Activated T-cell treated with anti-CD3 and anti-CD28 coated beads for 1 hour (primary cell): ENCODE results near the gene METTL26.

ENCODE experiments used
- DNase-seq: peaks from one replicate; pipeline ENCODE4 v3.0.0-alpha.2; 2020; ENCODE audit warnings: low read depth

The METTL26 gene

DNA sequence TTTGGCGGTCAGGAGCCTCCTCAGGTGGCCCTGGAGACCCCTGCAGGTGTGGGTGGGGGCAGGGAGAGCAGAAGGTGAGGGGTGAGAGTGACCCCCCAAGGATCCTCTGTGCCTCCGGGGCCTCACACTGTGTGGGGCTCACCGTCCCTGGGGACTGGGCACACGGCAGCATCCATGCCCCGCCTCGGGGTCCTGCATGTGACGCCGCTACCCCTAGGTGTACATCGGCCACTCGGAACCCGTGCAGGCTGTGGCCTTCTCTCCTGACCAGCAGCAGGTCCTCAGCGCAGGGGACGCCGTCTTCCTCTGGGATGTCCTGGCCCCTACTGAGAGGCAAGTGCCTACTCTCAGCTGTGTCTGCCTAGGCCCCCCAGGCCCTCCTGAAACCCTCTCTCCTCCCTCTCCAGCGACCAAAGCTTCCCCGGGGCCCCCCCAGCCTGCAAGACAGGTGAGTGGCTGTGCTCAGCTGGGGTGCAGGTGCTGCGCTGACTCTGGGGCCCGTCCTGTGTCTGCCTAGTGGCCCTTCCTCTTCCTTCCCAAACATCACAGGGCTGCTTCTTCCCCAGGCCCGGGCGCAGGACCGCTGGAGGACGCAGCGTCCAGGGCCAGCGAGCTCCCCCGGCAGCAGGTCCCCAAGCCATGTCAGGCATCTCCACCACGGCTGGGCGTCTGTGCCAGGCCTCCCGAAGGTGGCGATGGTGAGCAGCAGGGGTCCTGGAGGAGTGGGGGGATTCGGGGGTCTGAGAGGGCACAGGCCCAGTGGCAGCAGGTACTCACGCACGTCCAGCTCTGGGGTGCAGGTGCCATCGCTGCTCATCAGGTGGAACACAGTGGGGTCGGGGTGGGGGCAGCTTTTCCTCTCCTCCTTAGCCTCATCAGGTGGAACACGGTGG is 22.8 kb upstream of the METTL26 start:
- DNase-seq: no peak

DNA sequence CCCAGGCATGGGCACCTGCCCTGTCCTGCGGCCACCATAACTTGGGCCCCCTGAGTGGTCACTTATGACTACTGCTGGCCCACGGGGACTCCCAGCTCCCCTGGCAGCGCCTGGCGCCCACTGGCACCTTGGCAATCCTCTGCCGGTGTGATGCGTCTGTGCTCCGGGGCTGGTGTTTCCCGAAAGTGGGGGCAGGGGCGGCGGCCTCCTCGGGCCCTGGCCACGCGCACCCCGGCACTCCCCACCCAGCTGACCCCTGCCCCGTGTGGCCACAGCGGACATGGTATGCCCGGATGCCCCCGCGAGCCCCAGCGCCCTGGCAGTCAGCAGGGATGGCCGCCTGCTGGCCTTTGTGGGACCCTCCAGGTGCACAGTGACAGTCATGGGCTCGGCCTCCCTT is 21.4 kb upstream of the METTL26 start:
- DNase-seq: no peak

DNA sequence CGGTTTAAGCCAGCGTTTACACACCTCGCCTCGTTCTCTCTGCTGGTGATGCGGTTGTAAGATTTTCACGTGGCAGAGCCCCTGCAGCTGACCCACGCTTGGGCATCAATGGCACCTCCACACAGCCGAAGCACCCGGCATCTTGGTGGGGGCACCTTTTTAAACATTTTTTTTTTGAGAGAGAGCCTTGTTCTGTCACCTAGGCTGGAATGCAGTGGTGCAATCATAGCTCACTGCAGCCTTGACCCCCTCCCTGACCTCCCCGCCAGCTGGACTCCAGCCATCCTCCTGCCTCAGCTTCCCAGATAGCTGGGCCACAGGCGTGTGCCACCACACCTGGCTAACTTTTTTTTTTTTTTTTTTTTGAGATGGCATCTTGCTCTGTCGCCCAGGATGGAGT is 17.9 kb upstream of the METTL26 start:
- DNase-seq: no peak

DNA sequence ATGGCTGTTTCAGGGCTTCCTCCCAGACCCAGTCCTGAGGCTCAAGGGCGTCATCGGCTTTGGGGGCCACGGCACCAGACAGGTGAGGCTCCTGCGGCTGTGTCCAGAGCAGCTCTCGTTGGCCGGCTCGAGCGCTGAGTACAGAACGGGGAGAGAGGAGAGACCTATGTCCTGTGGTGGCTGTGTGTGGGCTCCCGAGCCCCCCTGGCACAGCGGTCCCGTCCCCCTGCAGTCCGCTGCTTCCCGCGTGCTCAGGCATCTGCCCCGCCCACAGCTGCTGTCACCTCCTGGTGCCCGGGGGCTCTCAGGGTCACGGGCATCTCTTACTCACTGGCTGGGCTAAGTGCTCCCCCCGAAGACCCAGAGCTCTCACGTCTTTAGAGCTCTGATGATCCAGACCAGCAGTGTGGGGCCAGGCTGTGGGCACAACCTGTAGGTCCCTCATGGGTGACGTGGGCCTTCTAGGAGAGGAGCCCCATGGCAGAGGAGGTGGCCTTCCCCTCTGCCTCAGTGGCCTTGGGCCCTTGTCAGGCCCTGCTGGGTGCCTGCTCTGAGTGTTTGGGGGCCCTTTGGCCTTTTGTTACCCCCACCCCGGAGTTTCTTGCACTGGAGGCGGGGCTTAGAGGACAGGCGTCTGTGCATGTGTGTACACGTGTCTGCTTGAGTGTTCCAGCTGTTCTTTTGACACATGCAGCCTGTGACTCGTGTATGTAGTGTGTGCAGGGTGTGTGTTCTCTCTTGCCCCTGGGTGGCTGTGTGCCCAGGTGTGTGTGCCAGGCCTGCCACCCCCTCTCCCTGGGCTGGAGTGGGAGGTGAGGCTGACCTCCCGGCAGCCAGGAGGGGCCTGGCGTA is 16.6 kb upstream of the METTL26 start:
- DNase-seq: no peak

DNA sequence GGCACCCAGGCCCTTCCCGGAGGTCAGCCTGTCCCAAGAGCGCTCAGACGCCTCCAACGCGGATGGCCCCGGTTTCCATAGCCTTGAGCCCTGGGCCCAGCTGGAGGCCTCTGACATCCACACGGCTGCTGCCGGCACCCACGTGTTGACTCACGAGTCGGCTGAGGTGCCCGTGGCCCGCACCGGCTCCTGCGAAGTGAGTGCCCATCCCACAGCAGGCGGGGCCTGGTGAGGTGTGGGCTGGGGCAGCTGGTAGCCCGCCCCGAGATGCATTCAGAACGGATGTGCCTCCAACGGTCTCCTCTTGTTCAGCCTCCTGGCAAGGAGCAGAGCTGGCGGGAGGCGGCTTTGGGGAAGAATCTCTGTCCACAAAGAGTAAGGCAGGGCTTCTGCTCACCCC is 15.7 kb upstream of the METTL26 start:
- DNase-seq: no peak

DNA sequence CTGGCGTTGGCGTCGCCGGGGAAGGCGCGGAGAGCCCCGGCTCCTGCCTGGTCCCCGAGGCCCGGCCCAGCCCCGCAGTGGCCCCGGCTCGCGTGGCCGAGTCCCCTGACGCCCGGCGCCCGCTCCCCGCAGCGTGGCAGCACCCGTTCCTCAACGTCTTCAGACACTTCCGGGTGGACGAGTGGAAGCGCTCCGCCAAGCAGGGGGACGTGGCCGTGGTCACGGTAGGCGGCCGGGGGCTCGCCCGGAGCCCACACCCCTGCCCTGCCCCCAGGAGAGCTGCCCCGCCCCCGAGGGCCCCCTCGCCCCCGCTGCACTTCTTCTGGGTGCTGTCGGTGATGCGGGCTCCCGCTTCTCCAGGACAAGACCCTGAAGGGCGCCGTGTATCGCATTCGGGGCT is 13.5 kb upstream of the METTL26 start:
- no peak for DNase-seq

DNA sequence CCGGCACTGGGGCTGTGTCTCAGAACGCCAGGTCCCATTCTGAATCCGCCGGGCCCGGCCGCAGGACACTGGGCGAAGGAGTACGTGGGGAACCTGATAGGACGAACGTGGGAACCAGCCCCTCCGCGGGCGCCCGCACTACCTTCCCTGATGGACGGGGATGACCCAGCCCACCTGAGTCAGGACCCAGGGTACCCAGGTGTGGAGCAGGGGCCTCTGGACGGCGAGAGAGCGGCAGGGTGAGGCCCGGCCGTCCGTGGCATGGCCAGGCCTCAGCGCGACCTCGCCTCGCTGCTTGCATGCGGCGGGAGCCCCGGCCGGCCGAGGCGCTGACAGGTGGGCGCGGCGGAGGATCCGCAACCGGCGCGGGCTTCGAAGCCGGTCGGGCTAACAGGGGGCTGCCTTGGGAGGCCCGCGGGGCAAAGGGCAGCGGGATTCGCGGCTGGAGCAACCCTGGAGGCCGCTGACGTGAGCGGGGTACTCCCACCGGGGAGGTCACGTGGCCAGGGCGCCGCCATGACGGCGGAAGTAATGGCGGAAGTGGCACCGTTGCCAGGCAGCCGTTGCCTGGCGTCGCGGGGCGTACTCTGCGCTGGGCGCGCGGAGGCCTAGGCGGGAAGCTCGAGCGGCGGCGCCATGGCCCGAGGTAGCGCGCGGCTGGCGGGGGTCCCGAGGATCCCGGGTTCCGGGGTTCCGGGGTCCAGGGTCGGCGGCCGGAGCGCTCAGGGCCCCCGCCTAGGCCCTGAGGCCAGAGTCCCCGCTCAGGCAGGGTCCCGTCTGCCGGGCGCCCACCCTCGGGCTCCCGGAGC is 12.9 kb upstream of the METTL26 start, which contains the start of gene WDR90:
Gene WDR90, plus strand, starts transcription at position 585 of the 809 bp plus-strand sequence. Its CDS starts 52 bp downstream, at position 637.
- peak; percentile 89 for DNase-seq

DNA sequence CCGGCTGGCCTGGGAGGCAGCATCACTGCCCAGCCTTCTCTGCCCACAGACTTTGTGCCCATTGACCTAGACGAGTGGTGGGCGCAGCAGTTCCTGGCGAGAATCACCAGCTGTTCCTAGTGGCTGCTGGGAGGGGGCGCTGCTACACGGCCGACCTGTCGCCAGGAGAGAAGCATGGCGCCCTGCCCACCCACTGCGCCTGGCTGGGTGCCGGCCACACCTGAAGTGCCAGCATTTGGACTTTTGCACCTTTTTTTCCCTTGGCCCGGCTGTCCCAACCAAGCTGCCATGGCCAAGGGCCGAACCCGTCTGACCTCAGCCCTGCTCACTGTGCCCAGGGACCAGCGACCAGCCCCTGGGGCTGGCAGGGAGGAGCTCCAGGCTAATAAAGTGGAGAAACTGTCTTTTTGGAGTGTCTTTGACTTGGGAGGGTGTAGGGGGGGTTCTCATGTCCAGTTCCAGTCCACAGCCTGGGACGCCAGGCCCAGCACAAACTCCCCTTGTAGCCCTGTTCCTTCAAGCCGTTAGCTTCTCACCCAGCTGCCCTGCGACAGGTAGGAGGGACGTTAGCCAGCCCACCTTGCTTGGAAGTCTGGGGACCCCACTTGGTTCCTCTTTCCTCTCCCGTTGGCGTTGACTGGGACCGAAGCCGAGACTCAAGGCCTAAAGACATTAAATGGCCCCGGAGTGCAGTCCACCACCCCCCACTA is 12.1 kb upstream of the METTL26 start:
- DNase-seq: no peak

DNA sequence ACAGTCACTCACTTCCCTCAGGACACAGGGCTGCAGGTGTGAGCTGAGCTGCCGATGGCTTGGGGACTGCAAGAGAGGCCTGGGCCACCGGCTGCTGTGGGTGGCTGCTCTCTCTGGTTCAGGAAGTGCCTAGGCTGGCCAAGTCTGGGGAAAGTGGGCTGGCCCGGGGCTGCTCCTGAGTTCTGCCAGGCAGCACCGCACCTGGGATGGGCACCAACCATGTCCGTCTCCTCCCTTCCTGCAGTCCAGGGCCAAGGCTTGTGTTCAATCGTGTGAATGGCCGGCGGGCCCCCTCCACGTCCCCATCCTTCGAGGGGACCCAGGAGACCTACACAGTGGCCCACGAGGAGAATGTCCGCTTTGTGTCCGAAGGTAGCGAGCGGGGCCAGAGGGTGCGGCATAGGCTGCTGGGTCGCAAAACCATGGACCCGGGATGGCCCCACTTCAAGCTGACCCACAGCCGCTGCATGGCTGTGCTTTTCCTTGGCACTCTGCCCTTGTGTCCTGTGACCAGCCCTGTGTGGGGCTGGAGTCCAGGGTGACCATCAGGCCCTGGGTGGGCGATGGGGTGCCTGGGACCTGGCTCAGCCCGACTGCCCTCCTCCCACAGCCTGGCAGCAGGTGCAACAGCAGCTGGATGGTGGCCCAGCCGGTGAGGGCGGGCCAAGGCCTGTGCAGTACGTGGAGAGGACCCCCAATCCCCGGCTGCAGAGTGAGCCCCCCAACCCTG is 11.2 kb upstream of the METTL26 start:
- no peak for DNase-seq

DNA sequence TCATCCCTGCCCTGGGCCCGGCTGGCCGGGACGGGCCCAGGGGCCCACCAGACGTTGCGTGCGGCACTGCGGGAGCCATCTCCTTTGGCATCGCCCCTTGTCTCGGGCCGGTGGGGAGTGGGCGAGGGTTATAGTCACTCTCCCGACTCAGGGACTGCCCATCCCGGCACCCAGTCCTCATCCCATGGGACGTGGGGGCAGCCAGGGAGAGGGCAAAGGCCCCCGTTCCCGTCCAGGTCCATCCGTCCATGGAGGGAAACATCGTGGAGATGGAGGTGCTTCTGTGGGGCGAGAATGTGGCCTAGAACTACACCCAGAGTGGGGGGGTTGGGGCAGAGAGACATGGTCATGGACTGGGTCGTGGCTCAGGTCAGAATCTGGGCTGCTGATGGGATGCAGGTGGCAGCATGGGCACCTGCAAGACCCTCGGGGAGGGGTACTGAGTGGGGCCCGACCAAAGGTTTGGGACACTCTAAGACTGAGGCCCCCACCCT is 10.6 kb upstream of the METTL26 start:
- no peak for DNase-seq

DNA sequence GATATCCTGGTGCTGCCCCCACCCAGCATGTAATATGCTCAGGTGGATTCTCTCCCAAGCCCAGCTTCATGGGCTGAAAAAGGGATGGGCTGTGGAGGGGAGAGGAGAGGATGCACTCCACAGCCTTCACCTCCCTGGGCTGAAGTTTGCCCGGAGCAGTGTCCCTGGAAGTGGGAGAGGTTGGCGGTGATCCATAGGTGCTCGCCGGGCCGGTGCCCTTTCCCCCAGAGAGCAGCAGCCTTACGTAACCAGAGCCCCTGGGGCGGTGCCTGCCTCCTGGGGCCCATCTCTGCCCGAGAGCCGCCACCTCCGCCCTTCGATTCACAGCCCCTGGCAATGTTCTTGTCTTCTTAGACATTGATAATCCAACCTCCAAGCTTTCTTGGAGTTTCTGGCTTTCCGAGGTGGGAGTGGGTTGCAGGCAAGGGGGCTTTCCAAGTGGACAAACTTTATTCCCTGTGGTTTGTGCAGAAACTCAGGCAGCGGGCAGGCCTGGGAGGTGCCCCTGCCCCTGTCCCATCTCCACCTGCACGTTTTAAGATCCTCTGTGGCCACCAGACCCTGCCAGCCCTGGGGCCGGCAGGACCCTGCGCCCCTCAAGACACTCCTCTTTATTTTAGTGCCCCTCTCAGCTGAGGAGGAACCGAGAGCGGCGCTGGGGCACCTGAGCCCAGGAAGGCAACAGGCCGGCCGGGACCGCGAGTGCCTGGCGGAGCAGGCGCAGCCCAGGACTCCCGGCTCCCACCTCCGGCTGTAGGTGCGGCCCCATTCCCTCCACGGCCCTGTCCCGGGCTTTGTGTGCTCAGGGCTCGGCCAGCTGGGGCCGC is 10.0 kb upstream of the METTL26 start:
- no peak for DNase-seq

DNA sequence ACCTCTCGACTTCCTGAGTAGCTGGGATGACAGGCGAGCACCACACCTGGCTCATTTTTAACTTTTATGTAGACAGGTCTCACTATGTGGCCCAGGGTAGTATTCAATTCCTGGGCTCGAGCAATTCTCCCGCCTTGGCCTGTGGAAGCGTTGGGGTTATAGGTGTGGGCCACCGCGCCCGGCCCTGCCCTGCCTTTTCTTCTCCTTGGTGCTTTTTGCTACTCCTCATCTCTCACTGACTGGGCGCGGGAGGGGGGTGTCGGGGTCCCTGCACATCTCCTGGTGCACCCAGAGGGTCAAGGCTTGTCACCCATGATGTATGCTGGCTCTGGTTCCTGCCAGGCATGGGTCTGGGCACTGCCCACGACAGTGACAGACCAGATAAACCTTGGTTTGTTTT is 8.5 kb upstream of the METTL26 start:
- DNase-seq: no peak

DNA sequence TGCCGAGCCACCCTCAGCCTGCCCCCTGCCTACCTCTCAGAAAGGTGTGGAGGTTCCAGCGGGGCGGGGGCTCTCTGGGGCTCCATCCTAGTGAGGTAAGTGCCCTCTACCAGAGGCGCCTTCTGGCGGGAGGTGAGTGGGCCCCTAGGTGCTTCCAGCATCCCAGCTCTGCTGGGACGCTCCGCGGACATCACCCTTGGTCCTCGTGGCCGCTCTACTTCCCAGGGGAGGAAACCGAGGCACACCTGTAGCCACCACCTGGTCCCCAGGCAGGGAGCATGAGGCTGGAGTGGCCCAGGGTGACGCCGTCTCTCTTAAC is 6.9 kb upstream of the METTL26 start:
- no peak for DNase-seq

DNA sequence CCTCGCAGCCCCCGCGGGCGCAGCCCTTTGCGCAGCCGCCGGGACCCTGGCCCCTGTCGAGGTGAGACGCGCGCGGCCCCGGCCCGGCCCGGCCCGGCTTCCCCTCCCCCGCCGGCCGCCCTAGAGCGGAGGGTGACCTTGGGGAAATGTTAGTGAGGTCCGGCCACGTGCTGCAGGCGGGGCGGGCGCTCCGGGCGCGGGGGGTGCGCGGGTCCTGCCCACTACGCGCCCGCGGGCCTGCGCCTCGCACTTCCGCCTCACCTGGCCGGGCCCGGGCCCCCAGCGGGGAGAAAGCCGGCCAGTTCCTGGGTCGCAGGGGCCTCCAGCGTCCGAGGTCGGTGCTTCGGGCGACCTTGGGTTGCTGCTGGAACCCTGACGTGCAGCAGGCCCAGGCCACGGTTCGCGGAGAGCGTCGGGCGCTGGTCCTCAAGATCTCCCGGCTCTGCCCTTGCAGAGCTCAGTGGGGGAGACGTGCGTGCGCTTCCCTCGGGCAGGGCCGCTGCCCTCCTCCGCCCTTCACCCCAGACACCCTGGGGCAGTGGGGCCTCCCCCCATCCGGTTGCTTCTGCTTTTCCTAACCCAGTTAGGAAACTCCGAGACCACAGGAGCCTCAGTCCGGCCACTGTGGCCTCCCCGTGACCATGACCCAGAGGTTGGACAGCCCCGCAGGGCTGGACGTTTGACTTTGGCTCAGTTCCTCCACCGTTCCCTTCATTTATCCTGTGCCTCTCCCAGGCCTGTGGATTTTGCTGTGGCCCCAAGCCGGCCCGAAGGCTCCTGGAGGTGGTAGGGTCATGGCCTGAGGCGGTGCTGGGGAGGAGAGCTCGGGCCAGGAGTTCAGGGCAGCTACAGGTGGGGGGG is 6.3 kb upstream of the METTL26 start:
- no peak for DNase-seq

DNA sequence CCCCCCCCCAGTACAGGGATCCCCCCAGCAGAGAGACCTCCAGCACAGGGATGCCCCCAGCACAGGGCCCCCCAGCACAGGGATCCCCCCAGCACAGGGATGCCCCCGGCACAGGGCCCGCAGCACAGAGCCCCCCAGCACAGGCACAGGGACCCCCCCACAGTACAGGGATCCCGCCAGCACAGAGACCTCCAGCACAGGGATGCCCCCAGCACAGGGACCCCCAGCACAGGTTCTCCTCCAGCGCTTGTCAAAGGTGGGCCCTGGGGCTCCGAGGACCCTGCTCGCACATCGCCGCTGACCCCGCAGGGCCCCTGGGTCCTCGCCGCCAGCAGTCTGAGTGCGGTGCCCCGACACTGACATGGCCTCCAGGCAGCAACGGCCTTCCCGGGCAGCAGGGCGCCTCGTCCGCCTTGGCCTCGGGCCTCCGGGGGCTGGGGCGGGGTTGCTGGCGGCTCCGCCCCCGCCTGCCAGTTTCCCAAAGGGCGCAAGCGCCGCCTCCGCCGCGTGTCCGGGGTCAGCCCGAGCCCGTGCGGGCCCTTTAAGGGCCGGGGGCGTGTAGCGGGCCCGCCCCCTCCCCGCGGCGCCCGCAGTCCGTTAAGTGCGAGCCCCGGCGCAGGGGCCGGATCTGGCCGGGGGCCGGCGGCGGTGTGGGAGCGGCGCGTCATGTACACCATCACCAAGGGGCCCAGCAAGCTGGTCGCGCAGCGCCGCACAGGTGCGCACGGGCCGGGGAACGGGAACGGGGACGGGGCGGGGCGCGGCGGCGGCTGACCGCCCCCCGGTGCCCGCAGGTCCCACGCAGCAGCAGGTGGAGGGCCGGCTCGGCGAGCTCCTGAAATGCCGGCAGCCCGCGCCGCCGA is 5.5 kb upstream of the METTL26 start, which contains the start of gene MCRIP2:
Gene MCRIP2, plus strand, starts transcription at position 503 of the 863 bp plus-strand sequence. Its CDS starts 164 bp downstream, at position 667.
- peak; percentile 40 for DNase-seq

DNA sequence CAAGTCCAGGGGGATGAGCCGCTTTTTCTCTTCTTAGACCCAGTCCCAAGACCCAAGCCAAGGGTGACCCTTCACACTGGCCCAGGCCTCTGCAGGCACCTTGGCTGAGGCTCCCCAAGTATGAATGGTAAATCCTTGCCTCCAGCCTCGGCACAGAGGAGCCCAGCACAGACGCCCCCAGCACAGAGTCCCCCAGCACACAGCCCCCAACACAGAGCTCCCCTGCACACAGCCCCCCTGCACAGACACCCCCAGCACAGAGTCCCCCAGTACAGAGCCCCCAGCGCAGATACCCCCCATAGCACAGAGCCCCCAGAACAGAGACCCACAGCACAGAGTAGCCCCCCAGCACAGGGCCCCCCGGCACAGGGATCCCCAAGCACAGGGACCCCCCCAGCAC is 4.5 kb upstream of the METTL26 start:
- no peak for DNase-seq

DNA sequence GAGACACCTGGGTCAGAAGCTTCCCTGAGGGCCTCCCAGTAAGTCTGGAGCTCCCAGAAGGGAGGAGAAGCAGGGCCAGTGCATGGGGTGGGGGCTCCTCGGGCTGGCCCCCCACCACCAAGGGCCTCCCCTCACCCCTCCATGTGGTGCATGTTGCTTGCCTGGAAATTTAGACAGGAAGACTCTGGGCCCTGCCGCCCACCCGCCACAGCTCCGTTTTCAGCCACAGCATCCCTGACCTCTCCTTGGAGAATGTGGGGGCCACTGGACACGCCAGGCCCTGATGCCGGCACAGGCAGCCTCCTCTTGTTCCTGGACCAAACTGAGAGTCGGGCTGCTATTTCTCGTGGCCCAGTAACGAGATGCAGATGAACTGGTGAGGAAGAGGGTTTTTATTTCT is 2.7 kb upstream of the METTL26 start:
- DNase-seq: no peak

DNA sequence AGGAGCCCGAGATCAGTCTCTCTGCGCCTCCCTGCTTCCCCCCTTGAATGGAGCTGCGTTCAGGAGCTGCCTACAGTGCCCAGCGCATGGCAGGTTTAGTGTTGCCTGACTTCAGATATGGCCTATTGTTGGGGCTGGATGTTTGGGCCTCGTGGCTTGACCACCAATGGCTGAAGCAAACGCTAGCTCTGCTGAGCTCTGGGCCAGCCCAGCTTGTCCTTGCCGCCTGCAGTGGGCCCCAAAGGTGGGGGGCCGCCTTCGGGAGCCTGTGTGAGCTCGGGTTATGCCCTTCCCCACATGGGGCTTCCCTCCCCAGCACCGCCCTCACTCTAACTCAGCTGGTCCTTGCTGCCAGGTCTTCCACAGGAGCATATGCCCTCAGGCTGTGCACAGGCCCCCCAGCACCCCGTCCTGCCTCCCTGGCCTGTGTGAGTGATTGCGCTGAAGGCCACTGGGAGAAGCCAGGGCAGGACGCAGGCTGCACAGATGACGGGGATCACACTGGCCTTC is 2.0 kb upstream of the METTL26 start:
- no peak for DNase-seq
